ENCODE results near the gene HSD11B1L.

DNA sequence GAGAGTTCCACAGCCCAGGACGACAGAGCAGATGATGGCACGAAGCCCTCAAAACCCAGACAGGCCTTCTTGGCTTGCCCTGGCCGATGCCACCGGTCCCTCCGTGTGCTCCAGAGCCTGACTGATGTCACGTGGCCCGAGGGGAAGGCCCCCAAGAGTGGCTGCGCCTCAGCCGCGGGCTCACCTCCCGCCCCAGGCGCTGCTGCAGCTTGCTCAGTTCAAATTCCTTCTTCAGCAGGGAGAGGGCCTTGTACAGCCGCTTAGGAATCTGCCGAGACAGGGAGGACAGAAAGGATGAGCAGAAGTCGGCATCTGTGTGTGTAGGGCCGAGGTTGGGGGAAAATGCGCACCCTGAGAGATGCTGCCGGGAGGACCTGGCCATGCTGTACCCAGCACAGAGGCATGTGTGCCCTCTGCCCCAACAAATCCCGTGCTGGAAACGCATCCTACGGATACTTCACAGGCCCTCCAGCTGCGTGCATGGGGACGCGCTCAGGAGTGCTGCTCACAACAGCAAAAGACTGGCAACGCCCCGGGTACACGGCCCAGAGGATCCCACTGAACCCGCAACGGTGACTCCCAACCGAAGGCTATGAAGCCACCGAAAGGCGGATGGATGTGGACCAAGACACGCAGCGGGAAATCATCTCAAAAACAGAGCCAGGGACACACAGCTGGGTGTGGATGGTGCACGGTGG lies 26.2 kb downstream of the HSD11B1L start:
- TF ChIP-seq, protein P1, sequence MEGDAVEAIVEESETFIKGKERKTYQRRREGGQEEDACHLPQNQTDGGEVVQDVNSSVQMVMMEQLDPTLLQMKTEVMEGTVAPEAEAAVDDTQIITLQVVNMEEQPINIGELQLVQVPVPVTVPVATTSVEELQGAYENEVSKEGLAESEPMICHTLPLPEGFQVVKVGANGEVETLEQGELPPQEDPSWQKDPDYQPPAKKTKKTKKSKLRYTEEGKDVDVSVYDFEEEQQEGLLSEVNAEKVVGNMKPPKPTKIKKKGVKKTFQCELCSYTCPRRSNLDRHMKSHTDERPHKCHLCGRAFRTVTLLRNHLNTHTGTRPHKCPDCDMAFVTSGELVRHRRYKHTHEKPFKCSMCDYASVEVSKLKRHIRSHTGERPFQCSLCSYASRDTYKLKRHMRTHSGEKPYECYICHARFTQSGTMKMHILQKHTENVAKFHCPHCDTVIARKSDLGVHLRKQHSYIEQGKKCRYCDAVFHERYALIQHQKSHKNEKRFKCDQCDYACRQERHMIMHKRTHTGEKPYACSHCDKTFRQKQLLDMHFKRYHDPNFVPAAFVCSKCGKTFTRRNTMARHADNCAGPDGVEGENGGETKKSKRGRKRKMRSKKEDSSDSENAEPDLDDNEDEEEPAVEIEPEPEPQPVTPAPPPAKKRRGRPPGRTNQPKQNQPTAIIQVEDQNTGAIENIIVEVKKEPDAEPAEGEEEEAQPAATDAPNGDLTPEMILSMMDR (IDR thresholded peaks at IDR 0.05) = no peak
- TF ChIP-seq POLR2A (IDR thresholded peaks at IDR 0.05) = no peak

Data from body of pancreas (tissue), 4 donors.